ENCODE results near the gene ALDOB. TPM values are rescaled to one million over a fixed set of nuclear protein-coding genes. Genes with fewer than 3 reads are reported as not detected.

Gene ALDOB
- total RNA-seq, 2 donors from 2014 or later: not detected

- Histone ChIP-seq H3K27ac (no peak overlapping the region), H3K27me3 (replicated peaks; ENCODE audit: insufficient read depth) (no peaks in the 10 kb centered on the region), H3K4me3 (no peak overlapping the region), H3K9me3 (no peaks in the 10 kb centered on the region), H3K36me3 (peaks cover 15% of the 10 kb centered on the region), H3K4me1 (ENCODE audit: control insufficient read depth in 1 of 2, low read depth in 2 of 2) (peaks cover 0 to 25% of the 10 kb centered on the region in 2 donors)
- no peak for DNase-seq (ENCODE audit: low spot score)
- no peak for ATAC-seq (ENCODE audit: insufficient number of reproducible peaks, low FRiP score, low read depth)
- no peak for TF ChIP-seq CTCF (IDR thresholded peaks at IDR 0.05)
These were observed 43.3 kb upstream of the ALDOB start for GRCh38 chr9:101478906-101479305.

- Histone ChIP-seq H3K27me3 (replicated peaks; ENCODE audit: insufficient read depth) (no peaks in the 10 kb centered on the region), H3K4me1 (ENCODE audit: control insufficient read depth in 1 of 2, low read depth in 2 of 2) (peaks cover 0 to 24% of the 10 kb centered on the region in 2 donors), H3K27ac (no peak overlapping the region), H3K36me3 (peaks cover 19% of the 10 kb centered on the region), H3K9me3 (no peaks in the 10 kb centered on the region), H3K4me3 (no peak overlapping the region)
- DNase-seq (ENCODE audit: low spot score) (no peak), ATAC-seq (ENCODE audit: insufficient number of reproducible peaks, low FRiP score, low read depth) (no peak)
- TF ChIP-seq CTCF (IDR thresholded peaks at IDR 0.05): no peak
These were observed 42.9 kb upstream of the ALDOB start for GRCh38 chr9:101478444-101478843.

- Histone ChIP-seq H3K4me1 (ENCODE audit: control insufficient read depth in 1 of 2, low read depth in 2 of 2) (peaks cover 0 to 24% of the 10 kb centered on the region in 2 donors), H3K9me3 (no peaks in the 10 kb centered on the region), H3K4me3 (no peak overlapping the region), H3K27ac (no peak overlapping the region), H3K27me3 (replicated peaks; ENCODE audit: insufficient read depth) (no peaks in the 10 kb centered on the region), H3K36me3 (peaks cover 22% of the 10 kb centered on the region)
- no peak for TF ChIP-seq CTCF (IDR thresholded peaks at IDR 0.05)
- ATAC-seq (ENCODE audit: insufficient number of reproducible peaks, low FRiP score, low read depth) (no peak), DNase-seq (ENCODE audit: low spot score) (no peak)
These were observed 42.2 kb upstream of the ALDOB start for GRCh38 chr9:101477736-101478135.

GRCh38 chr9:101477214-101477613 lies 41.6 kb upstream of the ALDOB start:
- H3K36me3 ChIP-seq: peaks cover 22% of the 10 kb centered on the region
- DNase-seq (ENCODE audit: low spot score): no peak
- no peak for TF ChIP-seq CTCF (IDR thresholded peaks at IDR 0.05)
- peaks cover 0 to 24% of the 10 kb centered on the region in 2 donors for H3K4me1 ChIP-seq (ENCODE audit: control insufficient read depth in 1 of 2, low read depth in 2 of 2)
- no peaks in the 10 kb centered on the region for H3K9me3 ChIP-seq
- H3K27me3 ChIP-seq (replicated peaks; ENCODE audit: insufficient read depth): no peaks in the 10 kb centered on the region
- no peak overlapping the region for H3K27ac ChIP-seq
- no peak for ATAC-seq (ENCODE audit: insufficient number of reproducible peaks, low FRiP score, low read depth)
- no peak overlapping the region for H3K4me3 ChIP-seq

GRCh38 chr9:101476576-101477208 lies 41.1 kb upstream of the ALDOB start:
- H3K27me3 ChIP-seq (replicated peaks; ENCODE audit: insufficient read depth): no peaks in the 10 kb centered on the region
- no peak for ATAC-seq (ENCODE audit: insufficient number of reproducible peaks, low FRiP score, low read depth)
- peaks cover 22% of the 10 kb centered on the region for H3K36me3 ChIP-seq
- H3K4me3 ChIP-seq: no peak overlapping the region
- no peak for TF ChIP-seq CTCF (IDR thresholded peaks at IDR 0.05)
- H3K9me3 ChIP-seq: no peaks in the 10 kb centered on the region
- H3K4me1 ChIP-seq (ENCODE audit: control insufficient read depth in 1 of 2, low read depth in 2 of 2): peaks cover 0 to 24% of the 10 kb centered on the region in 2 donors
- no peak overlapping the region for H3K27ac ChIP-seq
- DNase-seq (ENCODE audit: low spot score): no peak

Data from thoracic aorta (tissue), 2 donors.